Measurements from ENCODE around the gene LGI2. TPM values are rescaled to one million over a fixed set of nuclear protein-coding genes. Genes with fewer than 3 reads are reported as not detected.

LGI2 gene
- total and polyA plus RNA-seq, 9 of the 15 experiments (the other 6 are each of a cell fraction or from before 2014, with no cell fraction given), result 0.03 to 0.07 TPM; not detected in 7

DNA sequence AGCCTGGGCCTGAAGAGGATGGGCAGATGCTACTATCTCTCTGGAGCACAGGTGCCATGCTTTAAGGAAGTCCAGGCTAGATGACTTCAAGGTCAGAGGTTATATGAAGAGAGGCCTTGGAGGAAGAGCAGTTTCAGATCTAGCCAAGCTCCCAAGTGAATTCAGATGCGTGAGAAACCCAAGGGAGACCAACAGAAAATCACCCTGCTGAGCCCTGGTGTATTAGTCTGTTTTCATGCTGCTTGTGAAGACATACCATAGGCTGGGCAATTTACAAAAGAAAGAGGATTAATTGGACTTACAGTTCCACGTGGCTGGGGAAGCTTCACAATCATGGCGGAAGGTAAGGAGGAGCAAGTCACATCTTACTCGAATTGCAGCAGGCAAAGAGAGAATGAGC lies 47.8 kb upstream of the LGI2 start:
- Histone ChIP-seq H3K4me1 (replicated peaks in 1 of 2; ENCODE audit: control insufficient read depth in 2 of 2, insufficient read depth in 2 of 2, low read length in 2 of 2) (peaks cover 0 to 3% of the 10 kb centered on the region in 2 experiments; a peak in 1 of 5 replicates), H3K9me3 (replicated peaks; ENCODE audit: control insufficient read depth, insufficient read depth, low read depth, low read length) (no peaks in the 10 kb centered on the region), H4K20me1 (replicated peaks; ENCODE audit: control insufficient read depth, insufficient read depth, low read length) (no peaks in the 10 kb centered on the region), H3K79me2 (ENCODE audit: control insufficient read depth, insufficient read depth, low read length) (no peaks in the 10 kb centered on the region), H3K4me2 (ENCODE audit: insufficient read depth, low read length) (no peak overlapping the region), H3K27ac (ENCODE audit: extremely low read depth, low read depth, low read length) (no peak overlapping the region), H3K4me3 (no peak overlapping the region), H2AFZ (ENCODE audit: low read depth, low read length) (no peak overlapping the region), H3K36me3 (ENCODE audit: control insufficient read depth, insufficient read depth, low read length) (no peaks in the 10 kb centered on the region), H3K27me3 (ENCODE audit: control insufficient read depth in 2 of 2, insufficient read depth in 2 of 2, low read length in 2 of 2) (peaks cover 12 to 45% of the 10 kb centered on the region in 2 experiments), H3K9me1 (ENCODE audit: control insufficient read depth, insufficient read depth, low read length) (no peaks in the 10 kb centered on the region), H3K9ac (ENCODE audit: insufficient read depth in 1 of 2, low read depth in 2 of 2, low read length in 2 of 2) (no peak overlapping the region)
- no peak for ATAC-seq
- ChIA-PET POLR2A (interaction anchor here (0.6 to 0.7 kb wide), 2 partner anchors 595 to 1155 kb away, joined by 3 to 4 read pairs; no protein-coding TSS in a partner anchor), CTCF (ENCODE audit: low intra/inter-chr PET ratio) (no interaction called here)
- intact Hi-C loops (cut with micrococcal nuclease), result no loop called here
- 17% methylated on average over 4 of the region's 4 CpGs for WGBS (ENCODE audit: insufficient coverage, low coverage, missing lambda C conversion rate)
- in situ Hi-C loops (cut with MboI), result no loop called here
- TF ChIP-seq MCM3 (IDR thresholded peaks at IDR 0.05) (no peak), BRD4 (IDR thresholded peaks at IDR 0.05) (no peak), HCFC1 (IDR thresholded peaks at IDR 0.05; ENCODE audit: low read depth, low read length) (no peak), MED1 (CRISPR knock-in tag; IDR thresholded peaks at IDR 0.05; ENCODE audit: borderline replicate concordance) (no peak), MBD2 (IDR thresholded peaks at IDR 0.05; ENCODE audit: borderline replicate concordance, low read depth) (no peak), NCOA4 (IDR thresholded peaks at IDR 0.05; ENCODE audit: partially characterized antibody) (no peak), NFE2 (IDR thresholded peaks at IDR 0.05; ENCODE audit: low read depth) (no peak), JUND (IDR thresholded peaks at IDR 0.05; ENCODE audit: borderline replicate concordance, low read depth, low read length) (no peak), JUND (tag; IDR thresholded peaks at IDR 0.05; ENCODE audit: borderline replicate concordance, low read depth, low read length) (no peak), CBX8 (IDR thresholded peaks at IDR 0.05; ENCODE audit: borderline replicate concordance, extremely low read depth, low read depth, low read length, poor library complexity, severe bottlenecking) (no peak)
- TF ChIP-seq, protein P1, sequence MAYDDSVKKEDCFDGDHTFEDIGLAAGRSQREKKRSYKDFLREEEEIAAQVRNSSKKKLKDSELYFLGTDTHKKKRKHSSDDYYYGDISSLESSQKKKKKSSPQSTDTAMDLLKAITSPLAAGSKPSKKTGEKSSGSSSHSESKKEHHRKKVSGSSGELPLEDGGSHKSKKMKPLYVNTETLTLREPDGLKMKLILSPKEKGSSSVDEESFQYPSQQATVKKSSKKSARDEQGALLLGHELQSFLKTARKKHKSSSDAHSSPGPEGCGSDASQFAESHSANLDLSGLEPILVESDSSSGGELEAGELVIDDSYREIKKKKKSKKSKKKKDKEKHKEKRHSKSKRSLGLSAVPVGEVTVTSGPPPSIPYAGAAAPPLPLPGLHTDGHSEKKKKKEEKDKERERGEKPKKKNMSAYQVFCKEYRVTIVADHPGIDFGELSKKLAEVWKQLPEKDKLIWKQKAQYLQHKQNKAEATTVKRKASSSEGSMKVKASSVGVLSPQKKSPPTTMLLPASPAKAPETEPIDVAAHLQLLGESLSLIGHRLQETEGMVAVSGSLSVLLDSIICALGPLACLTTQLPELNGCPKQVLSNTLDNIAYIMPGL (CRISPR knock-in tag; IDR thresholded peaks at IDR 0.05), result no peak
- TF ChIP-seq, protein P2, sequence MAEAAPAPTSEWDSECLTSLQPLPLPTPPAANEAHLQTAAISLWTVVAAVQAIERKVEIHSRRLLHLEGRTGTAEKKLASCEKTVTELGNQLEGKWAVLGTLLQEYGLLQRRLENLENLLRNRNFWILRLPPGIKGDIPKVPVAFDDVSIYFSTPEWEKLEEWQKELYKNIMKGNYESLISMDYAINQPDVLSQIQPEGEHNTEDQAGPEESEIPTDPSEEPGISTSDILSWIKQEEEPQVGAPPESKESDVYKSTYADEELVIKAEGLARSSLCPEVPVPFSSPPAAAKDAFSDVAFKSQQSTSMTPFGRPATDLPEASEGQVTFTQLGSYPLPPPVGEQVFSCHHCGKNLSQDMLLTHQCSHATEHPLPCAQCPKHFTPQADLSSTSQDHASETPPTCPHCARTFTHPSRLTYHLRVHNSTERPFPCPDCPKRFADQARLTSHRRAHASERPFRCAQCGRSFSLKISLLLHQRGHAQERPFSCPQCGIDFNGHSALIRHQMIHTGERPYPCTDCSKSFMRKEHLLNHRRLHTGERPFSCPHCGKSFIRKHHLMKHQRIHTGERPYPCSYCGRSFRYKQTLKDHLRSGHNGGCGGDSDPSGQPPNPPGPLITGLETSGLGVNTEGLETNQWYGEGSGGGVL (CRISPR knock-in tag; IDR thresholded peaks at IDR 0.05), result no peak
- FAIRE-seq, result no peak
- no peak for DNase-seq (ENCODE audit: extremely low read depth in 1 of 4, low spot score in 3 of 4)
- no TSS peak for BruUV-seq (replicated peaks)
